ENCODE data around the gene SERTAD1. TPM values are rescaled to one million over a fixed set of nuclear protein-coding genes. Genes with fewer than 3 reads are reported as not detected.
"Not testable (repeated sequence)": the region's sequence is repeated elsewhere in the genome, so short reads cannot be mapped to it uniquely, and the experiment has no call there.

Gene SERTAD1
- total RNA-seq, 1 donor from 2014 or later = 13.8 TPM

DNA sequence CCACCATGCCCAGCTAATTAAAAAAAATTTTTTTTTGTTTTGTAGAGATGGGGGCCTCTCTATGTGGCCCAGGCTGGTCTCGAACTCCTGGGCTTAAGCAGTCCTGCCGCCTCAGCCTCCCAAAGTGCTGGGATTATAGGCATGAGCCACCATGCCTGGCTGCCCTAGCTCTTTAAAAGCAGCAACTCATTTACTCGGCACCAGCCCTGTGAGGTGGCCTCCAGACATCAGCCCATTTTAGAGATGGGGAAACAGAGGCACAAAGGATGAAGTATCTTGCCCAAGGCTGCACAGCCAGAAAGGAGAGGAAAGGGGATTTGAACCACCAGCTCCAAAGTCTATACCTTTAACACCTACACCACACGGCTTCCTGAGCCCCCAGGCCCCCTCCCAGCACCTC, 12.9 kb downstream of the SERTAD1 start:
- Mint-ChIP-seq H3K36me3 (ENCODE audit: unreplicated experiment) (no peaks in the 10 kb centered on the region), H3K9me3 (ENCODE audit: unreplicated experiment) (no peaks in the 10 kb centered on the region), H3K27ac (ENCODE audit: unreplicated experiment) (no peak overlapping the region), H3K4me1 (ENCODE audit: unreplicated experiment) (peaks cover 35% of the 10 kb centered on the region), H3K4me3 (ENCODE audit: unreplicated experiment) (no peak overlapping the region), H3K27me3 (ENCODE audit: unreplicated experiment) (no peaks in the 10 kb centered on the region)
- TF ChIP-seq CTCF (IDR thresholded peaks at IDR 0.05) = no peak
- no peak for DNase-seq (ENCODE audit: extremely low spot score, unreplicated experiment)

DNA sequence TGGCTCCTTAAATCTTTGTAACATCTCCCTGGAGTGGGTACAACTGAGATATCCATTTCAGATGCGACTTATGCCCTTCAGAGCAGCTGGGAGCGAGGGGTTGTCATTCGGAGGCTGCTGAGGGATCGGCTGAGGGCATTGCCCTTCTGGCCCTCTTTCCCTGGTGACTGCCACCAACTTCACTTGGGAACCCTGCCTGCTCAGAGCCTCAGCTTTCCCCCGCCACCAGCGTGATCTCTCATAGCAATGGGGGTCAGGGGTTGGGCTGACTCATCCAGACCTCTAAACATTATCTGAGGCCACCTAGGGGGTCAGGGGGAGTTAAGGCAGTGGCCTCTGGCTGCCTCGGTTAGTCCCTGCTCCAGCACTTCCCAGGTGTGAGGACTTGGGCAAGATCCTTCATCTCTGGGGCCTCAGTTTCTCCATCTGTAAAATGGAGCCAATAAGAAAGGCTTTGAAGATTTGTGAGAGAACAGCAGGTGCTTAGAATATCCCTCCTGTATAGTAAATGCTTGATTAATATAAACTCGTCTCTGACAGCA, 13.8 kb downstream of the SERTAD1 start:
- Mint-ChIP-seq H3K36me3 (ENCODE audit: unreplicated experiment) (no peaks in the 10 kb centered on the region), H3K27ac (ENCODE audit: unreplicated experiment) (peak overlapping the region; percentile 23), H3K27me3 (ENCODE audit: unreplicated experiment) (no peaks in the 10 kb centered on the region), H3K9me3 (ENCODE audit: unreplicated experiment) (no peaks in the 10 kb centered on the region), H3K4me1 (ENCODE audit: unreplicated experiment) (peaks cover 30% of the 10 kb centered on the region), H3K4me3 (ENCODE audit: unreplicated experiment) (no peak overlapping the region)
- no peak for DNase-seq (ENCODE audit: extremely low spot score, unreplicated experiment)
- no peak for TF ChIP-seq CTCF (IDR thresholded peaks at IDR 0.05)

DNA sequence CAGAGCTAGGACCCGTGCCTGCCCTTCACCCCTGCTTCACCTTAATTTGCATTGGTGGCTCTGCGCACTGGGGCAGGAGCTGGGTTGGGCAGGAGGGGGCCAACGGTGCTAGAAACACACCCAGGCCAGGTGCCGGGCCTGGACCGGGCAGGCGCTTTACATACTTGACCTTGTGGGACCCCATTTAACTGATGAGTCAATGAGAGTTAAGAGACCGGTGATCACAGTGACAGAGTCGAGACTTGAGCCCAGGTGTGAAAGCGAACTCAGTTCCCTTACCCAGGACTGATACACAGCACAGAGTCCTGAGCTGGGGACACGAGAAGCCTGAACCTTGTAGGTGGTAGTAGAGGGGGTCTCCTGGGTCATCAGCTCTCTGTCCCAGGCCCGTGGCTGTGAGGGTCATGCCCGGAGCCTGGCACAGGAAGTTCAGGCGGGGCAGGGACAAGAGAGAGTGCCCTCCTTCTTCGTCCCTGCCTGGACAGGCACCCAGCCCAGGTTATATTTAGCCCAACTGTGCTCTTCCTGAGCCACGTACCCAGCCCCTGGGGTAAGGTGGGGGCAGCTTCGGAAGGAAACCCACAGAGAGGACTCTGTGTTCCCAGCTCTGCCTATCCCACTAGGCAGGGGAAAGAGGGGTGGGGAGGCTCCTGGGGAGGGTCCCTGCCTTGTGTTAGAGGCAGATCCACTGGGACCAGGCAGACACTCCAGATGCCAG, 14.5 kb downstream of the SERTAD1 start:
- Mint-ChIP-seq H3K9me3 (ENCODE audit: unreplicated experiment) (no peaks in the 10 kb centered on the region), H3K27me3 (ENCODE audit: unreplicated experiment) (no peaks in the 10 kb centered on the region), H3K4me1 (ENCODE audit: unreplicated experiment) (peaks cover 28% of the 10 kb centered on the region), H3K4me3 (ENCODE audit: unreplicated experiment) (no peak overlapping the region), H3K36me3 (ENCODE audit: unreplicated experiment) (no peaks in the 10 kb centered on the region), H3K27ac (ENCODE audit: unreplicated experiment) (peak overlapping the region; percentile 10)
- no peak for DNase-seq (ENCODE audit: extremely low spot score, unreplicated experiment)
- no peak for TF ChIP-seq CTCF (IDR thresholded peaks at IDR 0.05)

DNA sequence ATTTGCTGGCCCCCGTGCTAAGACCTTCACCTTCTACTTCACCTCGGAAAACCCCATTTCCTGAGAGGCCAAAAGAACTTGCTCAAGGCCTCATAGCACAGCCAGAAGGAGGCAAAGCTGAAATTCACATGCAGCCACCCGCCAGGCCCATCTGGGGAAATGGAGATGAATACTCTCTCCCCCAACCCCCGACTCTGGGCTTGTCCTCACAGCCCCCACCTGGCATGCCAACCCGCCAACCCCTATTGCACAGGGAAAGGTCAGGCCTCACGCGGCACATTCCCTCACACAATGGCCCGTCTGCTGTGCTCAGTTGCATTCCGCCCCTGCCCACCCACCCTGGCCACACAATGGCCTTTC, 15.8 kb downstream of the SERTAD1 start:
- Mint-ChIP-seq H3K27me3 (ENCODE audit: unreplicated experiment) (no peaks in the 10 kb centered on the region), H3K27ac (ENCODE audit: unreplicated experiment) (no peak overlapping the region), H3K9me3 (ENCODE audit: unreplicated experiment) (no peaks in the 10 kb centered on the region), H3K4me1 (ENCODE audit: unreplicated experiment) (peaks cover 24% of the 10 kb centered on the region), H3K4me3 (ENCODE audit: unreplicated experiment) (no peak overlapping the region), H3K36me3 (ENCODE audit: unreplicated experiment) (no peaks in the 10 kb centered on the region)
- DNase-seq (ENCODE audit: extremely low spot score, unreplicated experiment) = no peak
- no peak for TF ChIP-seq CTCF (IDR thresholded peaks at IDR 0.05)

GRCh38 chr19:40408598-40408925, 17.2 kb downstream of the SERTAD1 start:
- peaks cover 12% of the 10 kb centered on the region for H3K4me1 Mint-ChIP-seq (ENCODE audit: unreplicated experiment)
- H3K27ac Mint-ChIP-seq (ENCODE audit: unreplicated experiment); H3K9me3 Mint-ChIP-seq (ENCODE audit: unreplicated experiment); DNase-seq (ENCODE audit: extremely low spot score, unreplicated experiment); H3K27me3 Mint-ChIP-seq (ENCODE audit: unreplicated experiment); H3K36me3 Mint-ChIP-seq (ENCODE audit: unreplicated experiment); H3K4me3 Mint-ChIP-seq (ENCODE audit: unreplicated experiment): not testable (repeated sequence)
